ENCODE data around the gene BRINP2.

BRINP2 gene

GRCh38 chr1:177146499-177146898 is 24.3 kb upstream of the BRINP2 start:
- Histone ChIP-seq H3K23ac (ENCODE audit: low read length) (no peak overlapping the region), H3K4me3 (ENCODE audit: low read depth, low read length) (no peak overlapping the region), H3K79me2 (ENCODE audit: control insufficient read depth, insufficient read depth, low read length, poor library complexity) (no peaks in the 10 kb centered on the region), H3K4ac (ENCODE audit: low read depth, low read length) (no peak overlapping the region), H3K4me2 (ENCODE audit: low read length) (no peak overlapping the region), H2AK5ac (ENCODE audit: low read length) (no peak overlapping the region), H3K9me3 (ENCODE audit: insufficient read depth, low read depth, low read length) (no peaks in the 10 kb centered on the region), H3K14ac (ENCODE audit: low read length) (no peak overlapping the region), H3K36me3 (ENCODE audit: control insufficient read depth in 1 of 2, insufficient read depth in 2 of 2, low read length in 2 of 2) (no peaks in the 10 kb centered on the region), H2BK12ac (ENCODE audit: low read length) (no peak overlapping the region), H4K91ac (ENCODE audit: low read depth, low read length) (no peak overlapping the region), H2BK5ac (ENCODE audit: low read depth, low read length, poor library complexity) (no peak overlapping the region), H3K27me3 (ENCODE audit: insufficient read depth, low read length) (no peaks in the 10 kb centered on the region), H4K12ac (ENCODE audit: low read depth, low read length) (no peak overlapping the region), H2AFZ (ENCODE audit: insufficient read depth, low read length, poor library complexity) (no peak overlapping the region), H3K27ac (ENCODE audit: low read depth, low read length) (no peak overlapping the region), H3K9ac (ENCODE audit: low read length) (no peak overlapping the region), H3K79me1 (ENCODE audit: low read length) (no peaks in the 10 kb centered on the region), H2BK120ac (ENCODE audit: insufficient read depth, low read length, poor library complexity) (no peak overlapping the region), H4K8ac (ENCODE audit: low read depth, low read length) (no peak overlapping the region), H3K18ac (ENCODE audit: low read length) (no peak overlapping the region), H3K4me1 (ENCODE audit: control insufficient read depth in 1 of 2, insufficient read depth in 2 of 2, low read length in 2 of 2) (no peaks in the 10 kb centered on the region)
- no peak for DNase-seq
- no CpG with 5 or more reads among the region's 2 CpGs for WGBS (ENCODE audit: extremely low coverage, insufficient coverage, insufficient read length)

- no peak overlapping the region for H2AFZ ChIP-seq (ENCODE audit: insufficient read depth, low read length, poor library complexity)
- H3K23ac ChIP-seq (ENCODE audit: low read length) = no peak overlapping the region
- no peak overlapping the region for H3K4me2 ChIP-seq (ENCODE audit: low read length)
- H2AK5ac ChIP-seq (ENCODE audit: low read length) = no peak overlapping the region
- H3K4me1 ChIP-seq (ENCODE audit: control insufficient read depth in 1 of 2, insufficient read depth in 2 of 2, low read length in 2 of 2) = no peaks in the 10 kb centered on the region
- H3K9ac ChIP-seq (ENCODE audit: low read length) = no peak overlapping the region
- no peaks in the 10 kb centered on the region for H3K36me3 ChIP-seq (ENCODE audit: control insufficient read depth in 1 of 2, insufficient read depth in 2 of 2, low read length in 2 of 2)
- no peak overlapping the region for H3K18ac ChIP-seq (ENCODE audit: low read length)
- no peaks in the 10 kb centered on the region for H3K79me2 ChIP-seq (ENCODE audit: control insufficient read depth, insufficient read depth, low read length, poor library complexity)
- H2BK5ac ChIP-seq (ENCODE audit: low read depth, low read length, poor library complexity) = no peak overlapping the region
- no peak overlapping the region for H3K27ac ChIP-seq (ENCODE audit: low read depth, low read length)
- H3K27me3 ChIP-seq (ENCODE audit: insufficient read depth, low read length) = peaks cover 22% of the 10 kb centered on the region
- H2BK12ac ChIP-seq (ENCODE audit: low read length) = no peak overlapping the region
- H3K4ac ChIP-seq (ENCODE audit: low read depth, low read length) = no peak overlapping the region
- no peaks in the 10 kb centered on the region for H3K79me1 ChIP-seq (ENCODE audit: low read length)
- H4K91ac ChIP-seq (ENCODE audit: low read depth, low read length) = no peak overlapping the region
- no peak overlapping the region for H3K4me3 ChIP-seq (ENCODE audit: low read depth, low read length)
- WGBS (ENCODE audit: extremely low coverage, insufficient coverage, insufficient read length) = no CpG with 5 or more reads among the region's 2 CpGs
- no peak overlapping the region for H4K8ac ChIP-seq (ENCODE audit: low read depth, low read length)
- H4K12ac ChIP-seq (ENCODE audit: low read depth, low read length) = no peak overlapping the region
- H2BK120ac ChIP-seq (ENCODE audit: insufficient read depth, low read length, poor library complexity) = no peak overlapping the region
- H3K14ac ChIP-seq (ENCODE audit: low read length) = no peak overlapping the region
- DNase-seq = no peak
- H3K9me3 ChIP-seq (ENCODE audit: insufficient read depth, low read depth, low read length) = no peaks in the 10 kb centered on the region
These were observed 8.5 kb upstream of the BRINP2 start for GRCh38 chr1:177162243-177162642.

DNA sequence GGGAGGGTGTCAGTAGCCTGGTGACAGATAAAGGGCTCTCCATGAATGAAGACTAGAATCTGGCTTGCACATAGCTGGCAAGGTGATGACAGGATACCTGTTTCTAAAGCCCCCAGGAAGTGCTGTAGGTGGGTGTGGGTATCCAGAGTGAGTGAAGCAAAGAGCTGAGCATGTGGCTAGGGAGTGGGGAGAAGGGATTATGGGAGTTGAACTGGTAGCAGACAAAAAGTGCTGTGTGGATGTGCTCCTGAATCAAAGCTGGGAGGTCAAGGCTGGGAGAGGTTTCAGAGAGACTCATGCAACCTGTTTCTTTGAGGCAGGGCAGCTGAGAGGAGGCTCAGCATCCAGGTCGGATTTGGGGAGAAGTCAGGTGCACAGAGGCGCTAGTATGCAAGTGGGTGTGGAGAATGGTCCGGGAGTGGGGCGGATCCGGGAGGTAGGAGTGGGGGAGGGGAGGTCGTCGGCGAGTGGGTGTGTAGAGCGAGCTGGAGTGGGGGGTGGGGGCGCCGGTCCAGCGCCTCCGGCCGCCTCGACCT is 6.8 kb upstream of the BRINP2 start:
- H2BK12ac ChIP-seq (ENCODE audit: low read length) = no peak overlapping the region
- H2BK5ac ChIP-seq (ENCODE audit: low read depth, low read length, poor library complexity) = no peak overlapping the region
- no peak overlapping the region for H3K14ac ChIP-seq (ENCODE audit: low read length)
- H2AFZ ChIP-seq (ENCODE audit: insufficient read depth, low read length, poor library complexity) = no peak overlapping the region
- no peak overlapping the region for H3K27ac ChIP-seq (ENCODE audit: low read depth, low read length)
- H2AK5ac ChIP-seq (ENCODE audit: low read length) = no peak overlapping the region
- DNase-seq = no peak
- no CpG with 5 or more reads among the region's 15 CpGs for WGBS (ENCODE audit: extremely low coverage, insufficient coverage, insufficient read length)
- no peak overlapping the region for H4K91ac ChIP-seq (ENCODE audit: low read depth, low read length)
- H3K18ac ChIP-seq (ENCODE audit: low read length) = no peak overlapping the region
- H2BK120ac ChIP-seq (ENCODE audit: insufficient read depth, low read length, poor library complexity) = no peak overlapping the region
- H3K9me3 ChIP-seq (ENCODE audit: insufficient read depth, low read depth, low read length) = no peaks in the 10 kb centered on the region
- H3K23ac ChIP-seq (ENCODE audit: low read length) = no peak overlapping the region
- H3K79me1 ChIP-seq (ENCODE audit: low read length) = no peaks in the 10 kb centered on the region
- H3K36me3 ChIP-seq (ENCODE audit: control insufficient read depth in 1 of 2, insufficient read depth in 2 of 2, low read length in 2 of 2) = no peaks in the 10 kb centered on the region
- H3K4me3 ChIP-seq (ENCODE audit: low read depth, low read length) = no peak overlapping the region
- no peak overlapping the region for H4K12ac ChIP-seq (ENCODE audit: low read depth, low read length)
- peak overlapping the region; percentile 53 for H3K4me2 ChIP-seq (ENCODE audit: low read length)
- H4K8ac ChIP-seq (ENCODE audit: low read depth, low read length) = no peak overlapping the region
- H3K9ac ChIP-seq (ENCODE audit: low read length) = no peak overlapping the region
- H3K79me2 ChIP-seq (ENCODE audit: control insufficient read depth, insufficient read depth, low read length, poor library complexity) = no peaks in the 10 kb centered on the region
- no peaks in the 10 kb centered on the region for H3K4me1 ChIP-seq (ENCODE audit: control insufficient read depth in 1 of 2, insufficient read depth in 2 of 2, low read length in 2 of 2)
- H3K4ac ChIP-seq (ENCODE audit: low read depth, low read length) = no peak overlapping the region
- peaks cover 22% of the 10 kb centered on the region for H3K27me3 ChIP-seq (ENCODE audit: insufficient read depth, low read length)

GRCh38 chr1:177164380-177165068 is 6.2 kb upstream of the BRINP2 start, which contains the start of gene ASTN1:
ASTN1 (minus strand) TSS chr1:177164712; CDS start chr1:177164676, 36 bp downstream.
- no peak within 1 kb of the TSS for H3K27ac ChIP-seq (ENCODE audit: low read depth, low read length)
- H3K4me1 ChIP-seq (ENCODE audit: control insufficient read depth in 1 of 2, insufficient read depth in 2 of 2, low read length in 2 of 2) = no peaks in the 10 kb centered on the region
- no peak within 1 kb of the TSS for H2BK120ac ChIP-seq (ENCODE audit: insufficient read depth, low read length, poor library complexity)
- no peaks in the 10 kb centered on the region for H3K9me3 ChIP-seq (ENCODE audit: insufficient read depth, low read depth, low read length)
- WGBS (ENCODE audit: extremely low coverage, insufficient coverage, insufficient read length) = no CpG with 5 or more reads among the region's 49 CpGs
- no peak within 1 kb of the TSS for H4K12ac ChIP-seq (ENCODE audit: low read depth, low read length)
- no peaks in the 10 kb centered on the region for H3K79me1 ChIP-seq (ENCODE audit: low read length)
- no peak within 1 kb of the TSS for H4K8ac ChIP-seq (ENCODE audit: low read depth, low read length)
- DNase-seq = no peak
- H3K79me2 ChIP-seq (ENCODE audit: control insufficient read depth, insufficient read depth, low read length, poor library complexity) = no peaks in the 10 kb centered on the region
- H3K36me3 ChIP-seq (ENCODE audit: control insufficient read depth in 1 of 2, insufficient read depth in 2 of 2, low read length in 2 of 2) = no peaks in the 10 kb centered on the region
- H3K4me2 ChIP-seq (ENCODE audit: low read length) = peak within 1 kb of the TSS; percentile 53
- H3K23ac ChIP-seq (ENCODE audit: low read length) = no peak within 1 kb of the TSS
- H3K14ac ChIP-seq (ENCODE audit: low read length) = no peak within 1 kb of the TSS
- no peak within 1 kb of the TSS for H4K91ac ChIP-seq (ENCODE audit: low read depth, low read length)
- H2BK5ac ChIP-seq (ENCODE audit: low read depth, low read length, poor library complexity) = no peak within 1 kb of the TSS
- no peak within 1 kb of the TSS for H3K4me3 ChIP-seq (ENCODE audit: low read depth, low read length)
- no peak within 1 kb of the TSS for H2AK5ac ChIP-seq (ENCODE audit: low read length)
- no peak within 1 kb of the TSS for H3K4ac ChIP-seq (ENCODE audit: low read depth, low read length)
- no peak within 1 kb of the TSS for H3K18ac ChIP-seq (ENCODE audit: low read length)
- no peak within 1 kb of the TSS for H2AFZ ChIP-seq (ENCODE audit: insufficient read depth, low read length, poor library complexity)
- H3K9ac ChIP-seq (ENCODE audit: low read length) = no peak within 1 kb of the TSS
- H2BK12ac ChIP-seq (ENCODE audit: low read length) = no peak within 1 kb of the TSS
- H3K27me3 ChIP-seq (ENCODE audit: insufficient read depth, low read length) = peaks cover 22% of the 10 kb centered on the region

All from trophoblast cell (in vitro differentiated cells and primary cell).